ENCODE results near the gene TMUB1.

- TF ChIP-seq EZH2 (IDR thresholded peaks at IDR 0.05; ENCODE audit: borderline replicate concordance, low read depth, low read length, severe bottlenecking) (no peak), GATA2 (IDR thresholded peaks at IDR 0.05; ENCODE audit: insufficient read depth, insufficient read length, low read depth, low read length) (no peak), MAX (IDR thresholded peaks at IDR 0.05; ENCODE audit: insufficient read depth, insufficient read length) (no peak), JUN (IDR thresholded peaks at IDR 0.05; ENCODE audit: borderline replicate concordance, insufficient read depth, insufficient read length, low read depth) (no peak), POLR2A (IDR thresholded peaks at IDR 0.05; ENCODE audit: low read depth, low read length) (no peak)
- TF ChIP-seq, protein P1, sequence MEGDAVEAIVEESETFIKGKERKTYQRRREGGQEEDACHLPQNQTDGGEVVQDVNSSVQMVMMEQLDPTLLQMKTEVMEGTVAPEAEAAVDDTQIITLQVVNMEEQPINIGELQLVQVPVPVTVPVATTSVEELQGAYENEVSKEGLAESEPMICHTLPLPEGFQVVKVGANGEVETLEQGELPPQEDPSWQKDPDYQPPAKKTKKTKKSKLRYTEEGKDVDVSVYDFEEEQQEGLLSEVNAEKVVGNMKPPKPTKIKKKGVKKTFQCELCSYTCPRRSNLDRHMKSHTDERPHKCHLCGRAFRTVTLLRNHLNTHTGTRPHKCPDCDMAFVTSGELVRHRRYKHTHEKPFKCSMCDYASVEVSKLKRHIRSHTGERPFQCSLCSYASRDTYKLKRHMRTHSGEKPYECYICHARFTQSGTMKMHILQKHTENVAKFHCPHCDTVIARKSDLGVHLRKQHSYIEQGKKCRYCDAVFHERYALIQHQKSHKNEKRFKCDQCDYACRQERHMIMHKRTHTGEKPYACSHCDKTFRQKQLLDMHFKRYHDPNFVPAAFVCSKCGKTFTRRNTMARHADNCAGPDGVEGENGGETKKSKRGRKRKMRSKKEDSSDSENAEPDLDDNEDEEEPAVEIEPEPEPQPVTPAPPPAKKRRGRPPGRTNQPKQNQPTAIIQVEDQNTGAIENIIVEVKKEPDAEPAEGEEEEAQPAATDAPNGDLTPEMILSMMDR (IDR thresholded peaks at IDR 0.05; ENCODE audit: extremely low read depth in 1 of 2, insufficient read depth in 1 of 2, low read depth in 1 of 2, low read length in 2 of 2) = no peak
These were observed 16.4 kb upstream of the TMUB1 start for GRCh38 chr7:151099486-151100211.

Data from endothelial cell of umbilical vein (primary cell).